BJ (cell line): ENCODE results near the gene CLC. TPM values are rescaled to one million over a fixed set of nuclear protein-coding genes. Genes with fewer than 3 reads are reported as not detected.

Experiments
- CTCF ChIA-PET: fragments of 350-600 bp; formaldehyde crosslinking; extraction: SDS; loops from one replicate; lab custom pipeline; 2021; ENCODE audit warnings: antibody characterized with exemption, inconsistent platforms; lab: Yijun Ruan, JAX
- POLR2A ChIA-PET: fragments of 300-600 bp; sonication (Branson Sonifier 250); formaldehyde crosslinking; extraction: SDS; loops from one replicate; lab custom pipeline; 2021; ENCODE audit warnings: antibody characterized with exemption; lab: Charles Lee
- DNase-seq: peaks from one replicate; pipeline ENCODE4 v3.0.0-alpha.2; 2011; ENCODE audit warnings: low read depth
- H3K27me3 ChIP-seq: 2 replicates; pipeline ENCODE4 v1.6.0; 2011; ENCODE audit warnings: low read length; ENCODE audit not compliant: control insufficient read depth, insufficient read depth
- H3K36me3 ChIP-seq: 2 replicates; pipeline ENCODE4 v1.5.1; 2011; ENCODE audit warnings: low read length; ENCODE audit not compliant: control insufficient read depth, insufficient read depth
- H3K4me3 ChIP-seq: 2 replicates; pipeline ENCODE4 v1.5.1; 2011; ENCODE audit warnings: low read depth, mild to moderate bottlenecking, control low read depth, low read length
- polyA plus RNA-seq: library from polyadenylated mRNA; depleted of rRNA; stranded (reverse); fragments of >200 nt; gene quantifications from 2 replicates; pipeline ENCODE4 v1.2.3, GENCODE V29; 2011
- TF ChIP-seq, protein P1 (sequence below): IDR thresholded peaks from 2 replicates; pipeline ENCODE4 v1.5.1; 2011; ENCODE audit warnings: low read depth, mild to moderate bottlenecking, control low read depth, inconsistent platforms, low read length, moderate library complexity; ENCODE audit not compliant: insufficient read depth

Gene CLC
- polyA plus RNA-seq, 1 experiment, result not detected

DNA sequence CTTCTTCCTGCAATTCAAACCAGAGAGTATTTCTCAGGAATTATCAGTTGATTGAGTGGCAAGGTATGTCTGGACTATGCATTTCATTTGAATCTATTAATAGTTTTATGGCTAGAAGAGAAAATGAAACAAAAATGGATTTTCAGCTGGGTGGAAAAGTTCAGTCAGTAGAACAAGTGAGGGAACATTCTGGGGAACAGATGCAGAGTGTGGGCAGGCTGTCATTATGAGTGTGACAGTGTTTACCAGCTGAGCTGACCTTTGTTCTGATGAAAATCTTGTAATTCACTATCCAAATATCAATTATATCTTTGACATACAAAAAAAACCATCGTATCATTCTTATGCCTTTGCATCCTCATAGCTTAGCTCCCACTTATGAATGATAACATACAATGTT, 2.6 kb upstream of the CLC start:
- TF ChIP-seq, protein P1, sequence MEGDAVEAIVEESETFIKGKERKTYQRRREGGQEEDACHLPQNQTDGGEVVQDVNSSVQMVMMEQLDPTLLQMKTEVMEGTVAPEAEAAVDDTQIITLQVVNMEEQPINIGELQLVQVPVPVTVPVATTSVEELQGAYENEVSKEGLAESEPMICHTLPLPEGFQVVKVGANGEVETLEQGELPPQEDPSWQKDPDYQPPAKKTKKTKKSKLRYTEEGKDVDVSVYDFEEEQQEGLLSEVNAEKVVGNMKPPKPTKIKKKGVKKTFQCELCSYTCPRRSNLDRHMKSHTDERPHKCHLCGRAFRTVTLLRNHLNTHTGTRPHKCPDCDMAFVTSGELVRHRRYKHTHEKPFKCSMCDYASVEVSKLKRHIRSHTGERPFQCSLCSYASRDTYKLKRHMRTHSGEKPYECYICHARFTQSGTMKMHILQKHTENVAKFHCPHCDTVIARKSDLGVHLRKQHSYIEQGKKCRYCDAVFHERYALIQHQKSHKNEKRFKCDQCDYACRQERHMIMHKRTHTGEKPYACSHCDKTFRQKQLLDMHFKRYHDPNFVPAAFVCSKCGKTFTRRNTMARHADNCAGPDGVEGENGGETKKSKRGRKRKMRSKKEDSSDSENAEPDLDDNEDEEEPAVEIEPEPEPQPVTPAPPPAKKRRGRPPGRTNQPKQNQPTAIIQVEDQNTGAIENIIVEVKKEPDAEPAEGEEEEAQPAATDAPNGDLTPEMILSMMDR, result no peak
- CTCF ChIA-PET, result no interaction called here
- DNase-seq, result no peak
- no peaks in the 10 kb centered on the region for H3K36me3 ChIP-seq
- H3K4me3 ChIP-seq, result no peak overlapping the region
- POLR2A ChIA-PET, result no interaction called here
- H3K27me3 ChIP-seq, result no peaks in the 10 kb centered on the region

DNA sequence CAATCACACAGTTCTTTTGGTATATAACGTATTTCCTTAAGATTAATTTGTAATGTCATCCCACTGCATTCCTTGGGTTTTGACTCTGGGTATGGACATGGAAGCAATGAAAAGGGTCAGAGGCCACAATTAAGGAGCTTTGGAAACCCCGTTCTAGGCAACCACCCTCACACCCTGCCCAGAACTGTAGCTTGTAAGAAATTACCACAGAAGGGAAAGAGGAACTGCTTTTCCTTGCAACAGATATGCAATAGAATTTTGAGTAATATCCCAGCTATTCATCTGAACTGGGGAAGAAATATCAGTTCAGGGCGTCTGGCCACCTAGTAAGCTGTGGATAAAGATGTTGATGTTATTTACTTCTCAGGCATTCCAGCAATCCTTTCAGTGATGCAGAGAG, 985 bp upstream of the CLC start:
- ChIA-PET POLR2A (no interaction called here), CTCF (no interaction called here)
- Histone ChIP-seq H3K4me3 (no peak overlapping the region), H3K36me3 (no peaks in the 10 kb centered on the region), H3K27me3 (no peaks in the 10 kb centered on the region)
- DNase-seq, result no peak
- TF ChIP-seq, protein P1, result no peak

DNA sequence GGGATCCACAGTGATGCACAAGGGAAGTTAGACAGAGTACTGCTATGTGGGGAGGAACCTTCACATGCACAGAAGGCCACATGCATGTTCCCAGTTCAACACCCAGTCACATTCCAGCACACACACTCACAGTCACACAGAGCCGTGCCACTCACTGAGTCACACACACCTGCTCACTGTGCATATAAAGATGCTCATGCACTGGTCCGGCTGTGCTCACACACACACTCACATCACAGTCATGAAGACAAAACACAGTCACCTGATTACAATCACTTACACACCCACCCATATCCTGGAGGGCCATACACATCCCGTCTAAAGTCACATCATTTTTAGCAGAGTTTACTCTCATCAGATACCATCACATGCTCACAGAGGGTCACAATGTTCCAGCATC, 478 bp downstream of the CLC start:
- Histone ChIP-seq H3K27me3 (no peaks in the 10 kb centered on the region), H3K4me3 (no peak overlapping the region), H3K36me3 (no peaks in the 10 kb centered on the region)
- ChIA-PET CTCF (no interaction called here), POLR2A (no interaction called here)
- no peak for DNase-seq
- TF ChIP-seq, protein P1, result no peak

DNA sequence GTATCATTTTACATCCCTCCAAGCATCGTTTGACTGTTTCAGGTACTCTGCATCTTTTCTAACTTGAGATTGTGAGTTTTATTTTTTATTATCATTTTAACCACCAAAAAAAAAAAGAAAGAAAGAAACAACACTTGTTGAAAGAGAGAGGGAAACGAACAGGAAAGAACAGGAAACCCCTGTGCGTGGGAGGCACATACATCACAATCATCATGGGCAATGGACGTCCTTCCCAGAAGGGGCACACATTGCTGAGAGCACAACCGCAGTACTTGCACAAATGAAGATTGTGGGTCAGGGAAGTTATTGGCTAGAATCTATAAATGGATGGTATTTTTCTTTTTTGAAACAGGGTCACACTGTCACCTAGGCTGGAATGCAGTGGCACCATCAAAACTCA, 1.7 kb downstream of the CLC start:
- ChIA-PET CTCF (no interaction called here), POLR2A (no interaction called here)
- no peak for DNase-seq
- H3K36me3 ChIP-seq, result no peaks in the 10 kb centered on the region
- no peak overlapping the region for H3K4me3 ChIP-seq
- H3K27me3 ChIP-seq, result no peaks in the 10 kb centered on the region
- TF ChIP-seq, protein P1, result no peak

DNA sequence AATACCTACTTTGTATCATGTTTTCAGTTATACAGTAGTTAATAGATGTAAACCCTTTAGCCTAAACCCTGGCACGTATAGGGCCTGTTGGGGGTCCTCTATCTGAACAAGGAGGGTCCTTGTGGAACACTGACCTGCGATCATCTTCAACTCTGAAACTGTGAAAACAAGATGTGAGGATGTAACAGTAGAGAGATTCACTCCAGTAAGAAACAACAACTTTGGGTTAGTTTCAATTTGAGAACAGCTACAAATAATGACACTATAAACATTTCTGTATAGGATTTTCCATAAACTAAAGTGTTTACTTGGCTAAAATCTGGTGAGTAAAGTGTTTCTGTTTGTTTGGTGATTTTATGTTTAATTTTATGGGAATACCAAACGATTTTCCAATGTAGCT, 2.1 kb downstream of the CLC start:
- TF ChIP-seq, protein P1, result no peak
- H3K4me3 ChIP-seq, result no peak overlapping the region
- POLR2A ChIA-PET, result no interaction called here
- no peak for DNase-seq
- CTCF ChIA-PET, result no interaction called here
- no peaks in the 10 kb centered on the region for H3K27me3 ChIP-seq
- no peaks in the 10 kb centered on the region for H3K36me3 ChIP-seq
